GM12865 (cell line): Measurements from ENCODE around the gene ISY1.

Experiments
- DNase-seq: peaks from one replicate; pipeline ENCODE4 v3.0.0; 2010; ENCODE audit warnings: low read depth
- H3K4me3 ChIP-seq: 2 replicates; pipeline ENCODE4 v1.5.1; 2011; ENCODE audit warnings: mild to moderate bottlenecking, low read depth, low read length, control low read depth
- TF ChIP-seq, protein P1 (sequence below): IDR thresholded peaks from 2 replicates; pipeline ENCODE4 v1.5.1; 2011; ENCODE audit warnings: low read length, control low read depth, low read depth, inconsistent platforms; ENCODE audit not compliant: insufficient read depth; ENCODE audit errors: missing control alignments

Gene ISY1

DNA sequence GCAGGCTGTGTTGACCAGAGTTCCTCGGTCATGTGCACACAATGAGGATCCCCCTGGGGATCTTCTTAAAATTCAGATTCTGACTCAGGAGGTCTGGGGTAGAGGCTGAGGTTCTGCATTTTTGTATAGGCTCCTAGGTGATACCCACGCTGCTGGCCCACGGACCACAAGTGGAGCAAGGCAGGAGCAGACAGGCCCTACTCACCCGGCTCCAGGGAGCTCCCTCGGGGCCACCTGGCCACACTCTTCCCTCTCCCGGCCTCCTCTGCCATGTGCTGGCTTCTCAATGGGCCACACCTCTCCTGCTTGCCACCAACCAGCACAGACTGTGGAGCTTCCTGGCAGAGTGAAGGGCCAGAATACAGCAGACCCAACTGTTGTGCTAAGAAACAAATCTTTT is 76.4 kb downstream of the ISY1 start:
- TF ChIP-seq, protein P1, sequence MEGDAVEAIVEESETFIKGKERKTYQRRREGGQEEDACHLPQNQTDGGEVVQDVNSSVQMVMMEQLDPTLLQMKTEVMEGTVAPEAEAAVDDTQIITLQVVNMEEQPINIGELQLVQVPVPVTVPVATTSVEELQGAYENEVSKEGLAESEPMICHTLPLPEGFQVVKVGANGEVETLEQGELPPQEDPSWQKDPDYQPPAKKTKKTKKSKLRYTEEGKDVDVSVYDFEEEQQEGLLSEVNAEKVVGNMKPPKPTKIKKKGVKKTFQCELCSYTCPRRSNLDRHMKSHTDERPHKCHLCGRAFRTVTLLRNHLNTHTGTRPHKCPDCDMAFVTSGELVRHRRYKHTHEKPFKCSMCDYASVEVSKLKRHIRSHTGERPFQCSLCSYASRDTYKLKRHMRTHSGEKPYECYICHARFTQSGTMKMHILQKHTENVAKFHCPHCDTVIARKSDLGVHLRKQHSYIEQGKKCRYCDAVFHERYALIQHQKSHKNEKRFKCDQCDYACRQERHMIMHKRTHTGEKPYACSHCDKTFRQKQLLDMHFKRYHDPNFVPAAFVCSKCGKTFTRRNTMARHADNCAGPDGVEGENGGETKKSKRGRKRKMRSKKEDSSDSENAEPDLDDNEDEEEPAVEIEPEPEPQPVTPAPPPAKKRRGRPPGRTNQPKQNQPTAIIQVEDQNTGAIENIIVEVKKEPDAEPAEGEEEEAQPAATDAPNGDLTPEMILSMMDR = no peak
- no peak overlapping the region for H3K4me3 ChIP-seq
- DNase-seq = no peak

DNA sequence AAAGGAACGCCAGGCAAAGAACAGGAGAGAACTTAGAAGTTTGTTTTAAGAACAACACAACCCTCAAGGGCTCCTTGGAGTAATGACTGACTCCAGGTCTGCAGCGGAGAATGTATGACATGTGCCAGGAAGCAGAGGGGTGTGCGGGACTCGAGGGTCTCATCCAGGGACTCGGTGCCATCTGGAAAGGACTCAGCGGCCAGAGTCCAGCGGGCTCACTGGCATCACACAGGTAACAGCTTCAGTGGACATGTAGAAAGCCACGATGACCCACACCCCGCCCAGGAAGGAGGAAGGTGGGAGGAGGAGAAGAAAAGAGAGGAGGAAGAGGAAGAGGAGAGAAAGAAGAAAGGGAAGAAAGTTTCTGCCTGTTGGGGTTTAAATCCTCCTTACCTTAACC is 78.8 kb downstream of the ISY1 start:
- no peak overlapping the region for H3K4me3 ChIP-seq
- TF ChIP-seq, protein P1 = no peak
- no peak for DNase-seq

DNA sequence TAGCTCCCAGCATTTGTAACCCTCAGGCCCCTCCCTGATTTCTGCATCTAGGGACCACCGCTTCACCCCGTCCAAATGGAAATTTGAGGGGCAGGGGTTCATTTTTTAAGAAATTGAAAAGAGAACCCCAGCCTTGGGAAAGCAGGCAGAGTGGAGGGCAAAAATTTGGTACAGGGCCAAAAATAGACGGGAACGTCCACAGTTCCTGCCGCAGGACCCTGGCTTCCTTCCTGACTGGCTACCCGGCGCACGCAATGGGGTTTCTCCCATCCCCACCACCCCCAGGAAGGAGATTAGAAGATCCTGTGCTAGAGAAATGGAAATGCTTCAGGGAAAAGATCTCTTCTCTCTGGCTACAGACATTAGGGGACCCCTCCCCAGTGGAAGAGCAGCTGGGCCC is 79.4 kb downstream of the ISY1 start:
- no peak for DNase-seq
- H3K4me3 ChIP-seq = no peak overlapping the region
- TF ChIP-seq, protein P1 = no peak

DNA sequence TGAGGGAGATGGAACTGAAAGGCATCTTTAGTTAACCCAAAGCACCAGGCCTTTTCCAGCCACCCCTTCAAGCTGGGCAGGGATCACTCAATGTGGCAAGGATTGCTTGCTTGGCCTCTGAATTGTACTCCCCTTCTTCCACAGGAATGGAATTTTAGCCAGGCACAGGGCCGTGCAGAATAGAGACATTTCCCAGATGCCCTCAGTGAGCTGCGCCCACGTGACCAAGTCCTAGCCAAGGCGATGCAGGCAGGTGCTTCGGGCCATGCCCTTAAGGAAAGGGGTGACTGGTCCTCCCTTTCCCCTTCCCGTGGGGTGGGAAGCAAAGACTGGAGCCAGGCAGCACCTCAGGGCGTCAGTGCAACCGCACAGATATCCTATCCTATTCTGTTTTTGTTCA is 82.4 kb downstream of the ISY1 start:
- no peak for DNase-seq
- TF ChIP-seq, protein P1 = no peak
- no peak overlapping the region for H3K4me3 ChIP-seq
